Measurements from ENCODE around the gene KIF17.
"Not testable (repeated sequence)": the region's sequence is repeated elsewhere in the genome, so short reads cannot be mapped to it uniquely, and the experiment has no call there.

Gene KIF17

GRCh38 chr1:20726932-20727745 is 9.3 kb upstream of the KIF17 start:
- no peak for DNase-seq

GRCh38 chr1:20726118-20726911 is 8.5 kb upstream of the KIF17 start:
- DNase-seq, result peak; percentile 2

DNA sequence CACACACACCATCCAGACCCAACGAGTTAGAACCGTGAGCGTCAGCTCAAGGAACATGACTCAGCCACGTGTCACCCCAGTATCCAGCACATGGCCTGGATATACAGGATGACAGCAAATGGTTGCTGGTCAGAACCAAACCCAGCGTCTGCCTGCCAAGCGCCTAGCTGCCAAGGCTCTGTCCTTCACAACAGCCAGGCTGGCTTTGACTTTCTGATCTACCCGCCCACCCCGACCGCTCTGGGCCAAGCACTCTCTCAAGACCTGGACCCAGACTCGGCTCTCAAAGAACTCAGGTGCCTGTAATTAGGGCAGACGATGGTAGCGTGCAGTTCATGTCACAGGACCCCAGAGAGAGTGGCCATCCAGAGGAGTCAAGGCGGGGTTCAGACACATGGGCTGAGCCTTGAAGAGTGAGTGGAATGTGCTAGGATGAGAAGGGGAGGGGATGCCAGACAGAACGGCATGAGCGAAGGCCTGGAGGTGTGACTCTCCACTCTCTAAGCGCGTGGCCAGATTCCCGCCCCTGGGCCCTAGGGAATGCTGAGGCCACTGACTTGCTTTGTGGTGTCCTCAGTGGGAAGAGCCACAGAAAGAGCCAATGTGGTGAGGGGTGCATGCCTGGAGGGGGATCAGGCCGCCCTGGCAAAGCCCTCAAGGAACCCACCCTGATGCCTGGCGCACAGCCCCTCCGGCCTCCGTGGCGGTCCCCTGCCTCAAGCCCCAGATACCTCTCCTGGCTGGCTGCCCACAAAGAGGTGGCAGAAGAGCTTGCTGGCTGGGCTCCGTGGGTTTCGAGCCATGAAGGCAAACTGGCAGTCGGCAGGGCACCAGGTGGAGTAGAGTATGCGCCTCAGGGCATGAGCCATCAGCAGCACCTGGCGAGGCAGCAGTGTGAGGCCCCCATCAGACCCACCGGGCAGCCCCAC is 7.6 kb upstream of the KIF17 start:
- peak; percentile 1 for DNase-seq

GRCh38 chr1:20724364-20725188 is 6.8 kb upstream of the KIF17 start:
- DNase-seq, result peak; percentile 1

- DNase-seq, result peak; percentile 1
These were observed 5.9 kb upstream of the KIF17 start for GRCh38 chr1:20723537-20724363.

DNA sequence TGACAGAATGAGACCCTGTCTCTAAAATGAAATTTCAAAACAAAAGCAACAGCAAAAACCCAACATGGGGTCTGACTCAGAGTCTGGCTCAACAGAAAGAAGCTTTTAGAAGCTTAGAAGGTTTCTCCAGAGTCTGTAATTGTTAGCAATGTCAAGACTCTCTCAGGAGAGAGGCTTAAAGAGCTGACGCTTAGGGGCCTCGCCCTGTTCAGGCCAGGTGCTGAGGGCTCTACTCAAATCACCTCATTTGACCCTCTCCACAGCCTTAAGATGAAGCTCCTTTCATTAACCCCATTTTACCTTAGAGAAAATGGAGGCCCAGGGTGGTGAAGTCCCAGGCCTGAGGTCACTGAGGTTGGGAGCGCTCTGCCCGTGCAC is 5.3 kb upstream of the KIF17 start:
- DNase-seq, result no peak

DNA sequence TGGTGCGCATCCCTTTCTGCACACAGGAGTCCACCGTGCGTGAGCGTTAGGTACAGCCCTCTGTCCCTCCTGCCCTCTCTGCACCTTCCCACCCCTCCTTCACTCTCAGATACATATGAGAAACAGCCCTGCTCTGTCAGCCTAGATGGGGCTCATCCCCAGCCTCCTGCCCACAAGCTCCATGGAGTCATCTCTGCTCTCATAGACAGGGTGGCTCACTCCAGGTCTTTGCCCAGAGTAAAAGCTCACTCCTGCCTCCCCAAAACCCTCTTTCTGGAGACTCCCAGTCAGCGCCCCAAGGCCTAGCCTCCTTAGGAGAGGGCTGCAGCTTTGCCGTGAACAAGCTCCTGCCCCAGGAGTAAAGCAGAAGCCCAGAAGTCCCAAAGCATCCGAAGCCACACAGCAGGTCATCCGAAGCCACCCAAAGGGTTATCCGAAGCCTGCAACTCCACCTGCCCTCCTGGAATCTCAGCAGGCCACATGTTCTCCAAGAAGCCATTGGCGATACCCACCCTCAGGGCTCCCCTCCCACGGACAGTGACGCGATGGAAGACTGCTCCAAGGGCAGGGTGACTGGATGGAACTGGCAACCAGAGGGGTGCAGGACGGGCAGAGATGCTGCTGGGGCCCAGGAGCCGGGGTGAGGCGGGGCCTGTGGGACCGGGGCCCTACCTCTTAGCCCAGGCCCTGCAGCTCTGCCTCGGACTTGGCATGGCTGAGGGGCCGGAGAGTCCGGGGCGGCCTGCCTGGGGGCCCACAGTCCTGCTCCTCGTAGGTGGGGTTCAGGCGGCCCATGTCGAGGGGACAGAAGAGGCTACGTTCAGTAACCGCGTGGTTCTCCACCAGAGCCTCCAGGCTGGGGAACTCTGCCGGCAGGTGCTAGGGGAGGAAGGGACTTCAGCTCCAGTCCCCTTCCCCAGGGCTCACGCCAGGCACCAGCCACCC is 3.6 kb upstream of the KIF17 start:
- DNase-seq, result no peak

DNA sequence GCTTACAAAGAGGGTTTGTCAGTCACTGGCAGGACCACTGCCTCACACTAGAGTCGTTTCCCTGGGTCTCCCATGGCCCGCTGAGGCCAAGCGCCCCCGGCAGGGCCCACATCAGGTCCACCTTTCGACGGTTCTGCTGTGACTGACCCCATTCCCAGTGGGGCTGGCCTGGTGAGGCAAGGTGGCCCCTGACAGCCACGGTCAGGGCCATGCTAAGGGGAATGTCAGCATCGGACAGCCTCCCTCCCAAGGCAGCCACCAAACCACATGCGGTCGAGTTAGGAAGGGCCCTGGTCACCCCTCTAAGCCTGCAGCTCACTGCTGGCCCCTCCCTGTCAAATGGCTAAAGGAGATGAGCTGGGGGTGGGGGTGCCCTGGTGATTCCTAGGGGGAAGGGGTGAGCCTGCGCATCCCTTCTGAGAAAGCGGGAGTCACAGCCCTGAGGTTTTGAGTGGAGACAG is 2.9 kb upstream of the KIF17 start:
- DNase-seq, result no peak

GRCh38 chr1:20719871-20720620 is 2.2 kb upstream of the KIF17 start:
- no peak for DNase-seq

DNA sequence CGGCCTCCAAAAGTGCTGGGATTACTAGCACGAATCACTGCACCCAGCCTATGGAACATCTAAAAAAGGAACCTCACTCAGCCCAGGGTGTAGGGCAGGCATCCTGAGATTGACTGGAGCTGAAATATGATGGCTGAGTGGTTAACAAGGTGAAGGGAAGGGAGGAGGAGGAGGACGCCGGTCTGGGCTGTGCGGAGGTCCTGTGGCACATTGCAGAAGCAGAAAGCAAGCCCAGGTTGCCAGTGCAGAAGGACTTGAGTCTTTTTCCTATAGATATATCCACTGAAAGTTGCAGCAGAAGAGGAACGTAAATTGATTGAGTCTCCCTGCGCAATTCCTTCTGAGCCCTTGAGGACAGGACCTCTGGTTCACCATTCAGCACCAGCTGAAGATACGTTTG is 1.5 kb upstream of the KIF17 start:
- no peak for DNase-seq

GRCh38 chr1:20718343-20718882 is 606 bp upstream of the KIF17 start:
- not testable (repeated sequence) for DNase-seq

- DNase-seq, result no peak
These were observed 1.6 kb downstream of the KIF17 start for GRCh38 chr1:20716232-20716631.

DNA sequence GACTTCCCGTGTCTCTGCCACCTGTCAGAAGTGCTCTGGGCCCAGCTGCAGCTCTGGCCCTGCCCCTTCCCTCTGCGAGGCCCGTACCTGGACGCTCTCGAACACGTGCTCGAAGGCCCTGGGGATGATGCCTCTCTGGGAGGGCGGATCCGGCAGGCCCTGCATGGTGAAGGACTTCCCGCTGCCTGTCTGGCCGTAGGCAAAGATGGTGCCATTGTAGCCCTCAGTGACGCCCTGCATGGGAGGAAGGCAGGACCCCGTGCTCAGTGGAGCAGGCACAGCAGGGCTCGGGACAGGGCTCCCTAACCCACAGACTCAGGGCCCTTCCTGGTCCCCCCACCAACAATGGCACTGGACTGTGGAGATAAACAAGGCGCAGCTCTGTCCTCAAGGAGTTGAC is 2.4 kb downstream of the KIF17 start:
- DNase-seq, result no peak

- no peak for DNase-seq
These were observed 4.4 kb downstream of the KIF17 start for GRCh38 chr1:20713440-20713839.

GRCh38 chr1:20712215-20712577 is 5.6 kb downstream of the KIF17 start:
- DNase-seq, result no peak

DNA sequence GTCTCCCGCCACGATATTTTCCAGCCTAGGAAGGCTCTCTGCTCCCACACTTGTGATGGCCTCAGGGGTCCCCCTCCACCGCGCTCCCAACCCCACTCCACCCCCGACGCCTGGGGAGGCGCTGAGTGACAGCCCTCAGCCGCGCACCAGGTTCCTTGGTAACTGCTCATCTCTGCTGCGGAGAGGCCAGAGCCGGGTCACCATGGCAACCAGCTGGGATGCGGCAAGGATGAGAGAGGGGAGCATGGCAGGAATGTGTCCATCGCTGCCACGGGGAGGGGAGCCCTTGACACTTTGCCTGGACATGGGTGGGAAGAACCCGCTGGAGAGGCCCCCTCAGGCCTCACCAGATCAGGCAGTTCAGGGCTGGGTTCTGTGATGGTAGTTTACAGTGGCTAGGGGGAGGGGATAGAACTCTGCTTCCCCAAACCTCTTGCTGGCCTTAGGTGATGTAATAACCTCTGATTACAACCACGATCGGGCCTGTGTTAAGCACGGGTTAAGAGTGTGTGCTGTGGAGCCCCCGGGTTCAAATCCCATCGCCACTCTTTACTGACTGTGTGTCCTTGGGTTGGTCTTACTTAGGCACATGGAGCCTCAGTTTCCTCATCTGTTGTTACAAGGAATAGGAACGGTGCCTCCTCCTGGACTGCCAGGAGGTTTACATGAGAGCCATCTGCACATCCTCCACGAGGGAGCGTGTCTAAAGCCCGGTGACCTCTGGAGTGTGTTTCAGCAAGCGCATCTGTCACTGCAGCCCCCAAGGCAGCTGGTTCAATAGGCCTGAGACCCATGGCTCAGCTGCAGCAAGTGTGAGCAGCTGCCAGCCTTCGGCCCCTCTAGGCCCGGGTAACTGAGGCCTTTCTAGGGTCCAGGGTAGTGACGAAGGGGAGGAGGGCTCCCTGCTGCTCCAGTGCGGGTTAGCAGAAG is 6.3 kb downstream of the KIF17 start:
- DNase-seq, result no peak

DNA sequence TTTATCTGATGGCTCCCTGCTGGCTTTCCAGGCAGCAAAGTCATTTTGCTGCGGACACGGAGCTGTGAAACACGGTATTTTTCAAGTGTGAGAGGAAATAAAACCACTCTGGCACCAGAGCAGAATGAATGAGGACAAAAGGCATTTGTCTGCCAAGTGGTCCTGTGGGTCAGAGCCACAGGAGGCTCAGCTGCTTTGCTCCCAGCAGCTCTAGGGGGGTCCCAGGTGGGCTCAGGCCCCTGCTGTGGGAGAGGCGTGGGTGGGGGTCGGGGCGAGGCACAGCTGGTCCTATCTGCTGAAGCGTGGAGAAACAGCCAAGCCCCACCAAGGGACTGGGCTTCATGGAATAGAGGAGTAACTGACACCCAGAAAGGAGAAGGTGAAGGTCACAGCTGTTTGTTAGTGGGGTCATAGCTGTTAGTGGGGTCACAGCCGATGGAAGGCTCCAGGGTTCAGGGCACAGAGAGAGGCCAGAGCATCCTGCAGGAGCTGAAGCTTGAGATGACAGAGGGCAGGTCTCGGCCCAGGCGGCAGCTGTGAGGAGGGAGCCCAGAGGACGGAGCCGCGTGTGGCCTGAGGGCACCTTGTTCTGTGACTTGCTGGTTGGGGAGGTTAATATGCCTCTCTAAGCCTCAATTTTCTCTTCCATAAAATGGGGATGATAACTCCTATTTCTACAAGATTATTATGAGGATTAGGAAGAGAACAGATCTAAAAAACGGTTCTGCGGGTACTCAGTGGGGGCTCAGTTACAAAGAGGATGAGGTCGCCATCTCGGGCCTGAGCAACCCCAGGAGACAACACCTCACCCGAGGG is 7.1 kb downstream of the KIF17 start:
- no peak for DNase-seq

Measured in activated naive CD4-positive, alpha-beta T cell treated with Interleukin-2 at 50 U/mL for 16 hours (primary cell).